ENCODE data around the gene H2AZ2.

Gene H2AZ2

DNA sequence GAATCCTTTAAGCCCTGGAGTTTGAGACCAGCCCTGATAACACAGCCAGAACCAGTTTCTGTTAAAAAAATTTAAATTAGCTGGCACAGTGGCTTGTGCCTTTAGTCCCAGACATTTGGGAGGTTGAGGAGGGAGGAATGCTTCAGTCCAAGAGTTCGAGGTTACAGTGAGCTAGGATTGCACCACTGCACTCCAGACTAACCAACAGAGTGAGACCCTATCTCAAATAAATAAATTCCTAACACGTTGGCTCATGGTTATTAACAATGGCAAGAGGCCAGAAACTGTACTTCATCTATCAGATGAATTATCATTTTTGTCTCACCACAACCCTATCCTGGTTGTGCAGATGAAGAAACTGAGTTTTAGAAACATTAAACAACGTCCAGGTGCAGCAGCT, 53.6 kb downstream of the H2AZ2 start:
- Histone ChIP-seq H3K79me2 (ENCODE audit: control insufficient read depth, insufficient read depth, low read length) (peaks cover 26% of the 10 kb centered on the region), H3K18ac (ENCODE audit: low read length) (no peak overlapping the region), H4K8ac (ENCODE audit: low read depth, low read length) (no peak overlapping the region), H3K9ac (ENCODE audit: low read length) (no peak overlapping the region), H3K27me3 (ENCODE audit: insufficient read depth, low read length, poor library complexity) (no peaks in the 10 kb centered on the region), H3K79me1 (ENCODE audit: low read length) (no peaks in the 10 kb centered on the region), H4K5ac (ENCODE audit: low read length) (no peak overlapping the region), H2BK120ac (ENCODE audit: low read depth, low read length) (no peak overlapping the region), H3K56ac (ENCODE audit: low read length) (no peak overlapping the region), H3K4me3 (ENCODE audit: low read length) (no peak overlapping the region), H3K4me1 (ENCODE audit: control insufficient read depth, low read depth, low read length) (peaks cover 3% of the 10 kb centered on the region), H2BK15ac (replicated peaks; ENCODE audit: low read depth) (no peak overlapping the region), H3K36me3 (ENCODE audit: control insufficient read depth, insufficient read depth, low read length) (peaks cover 4% of the 10 kb centered on the region), H3K23ac (ENCODE audit: low read length) (no peak overlapping the region), H3K4me2 (ENCODE audit: low read length) (no peak overlapping the region), H2AK5ac (ENCODE audit: low read length) (no peak overlapping the region), H2BK5ac (ENCODE audit: low read length) (no peak overlapping the region), H3K27ac (ENCODE audit: low read depth, low read length) (no peak overlapping the region), H3K4ac (ENCODE audit: low read depth, low read length) (no peak overlapping the region)
- DNase-seq: no peak
- WGBS (ENCODE audit: extremely low coverage, insufficient coverage, low lambda C conversion rate): no CpG with 5 or more reads among the region's 3 CpGs

DNA sequence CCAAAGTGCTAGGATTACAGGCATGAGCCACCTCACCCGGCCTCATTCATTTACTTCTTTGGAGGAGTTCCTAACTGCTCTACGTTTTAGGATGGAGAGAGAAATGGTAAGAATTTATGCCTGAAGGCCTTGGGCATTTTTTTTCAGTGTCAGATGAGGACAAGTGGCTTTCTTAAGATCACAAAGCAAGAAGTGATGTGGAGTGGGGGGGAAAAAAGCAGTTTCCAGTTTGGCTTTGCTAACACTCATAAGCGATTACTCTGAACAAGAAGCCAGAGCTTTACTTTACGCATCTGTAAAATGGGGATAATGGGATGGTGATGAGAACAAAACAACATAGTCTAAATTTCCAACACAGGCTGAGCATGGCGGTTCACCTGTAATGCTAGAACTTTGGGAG, 54.0 kb downstream of the H2AZ2 start:
- no peak overlapping the region for H3K18ac ChIP-seq (ENCODE audit: low read length)
- peaks cover 4% of the 10 kb centered on the region for H3K36me3 ChIP-seq (ENCODE audit: control insufficient read depth, insufficient read depth, low read length)
- no peak overlapping the region for H3K4me3 ChIP-seq (ENCODE audit: low read length)
- no peak overlapping the region for H3K4ac ChIP-seq (ENCODE audit: low read depth, low read length)
- H2BK120ac ChIP-seq (ENCODE audit: low read depth, low read length): no peak overlapping the region
- no peak overlapping the region for H2BK5ac ChIP-seq (ENCODE audit: low read length)
- H3K27me3 ChIP-seq (ENCODE audit: insufficient read depth, low read length, poor library complexity): no peaks in the 10 kb centered on the region
- H4K5ac ChIP-seq (ENCODE audit: low read length): no peak overlapping the region
- H3K79me2 ChIP-seq (ENCODE audit: control insufficient read depth, insufficient read depth, low read length): peaks cover 23% of the 10 kb centered on the region
- DNase-seq: peak; percentile 36
- no peak overlapping the region for H3K56ac ChIP-seq (ENCODE audit: low read length)
- peaks cover 3% of the 10 kb centered on the region for H3K4me1 ChIP-seq (ENCODE audit: control insufficient read depth, low read depth, low read length)
- no CpG with 5 or more reads among the region's 5 CpGs for WGBS (ENCODE audit: extremely low coverage, insufficient coverage, low lambda C conversion rate)
- no peak overlapping the region for H2BK15ac ChIP-seq (replicated peaks; ENCODE audit: low read depth)
- no peaks in the 10 kb centered on the region for H3K79me1 ChIP-seq (ENCODE audit: low read length)
- no peak overlapping the region for H4K8ac ChIP-seq (ENCODE audit: low read depth, low read length)
- H2AK5ac ChIP-seq (ENCODE audit: low read length): no peak overlapping the region
- H3K9ac ChIP-seq (ENCODE audit: low read length): no peak overlapping the region
- no peak overlapping the region for H3K23ac ChIP-seq (ENCODE audit: low read length)
- H3K27ac ChIP-seq (ENCODE audit: low read depth, low read length): no peak overlapping the region
- no peak overlapping the region for H3K4me2 ChIP-seq (ENCODE audit: low read length)

GRCh38 chr7:44791278-44792219, 56.3 kb downstream of the H2AZ2 start:
- H3K27ac ChIP-seq (ENCODE audit: low read depth, low read length): no peak overlapping the region

GRCh38 chr7:44789990-44790389, 57.9 kb downstream of the H2AZ2 start:
- Histone ChIP-seq H4K8ac (ENCODE audit: low read depth, low read length) (no peak overlapping the region), H2AK5ac (ENCODE audit: low read length) (no peak overlapping the region), H2BK5ac (ENCODE audit: low read length) (no peak overlapping the region), H3K27me3 (ENCODE audit: insufficient read depth, low read length, poor library complexity) (no peaks in the 10 kb centered on the region), H2BK15ac (replicated peaks; ENCODE audit: low read depth) (no peak overlapping the region), H3K56ac (ENCODE audit: low read length) (no peak overlapping the region), H3K23ac (ENCODE audit: low read length) (no peak overlapping the region), H3K27ac (ENCODE audit: low read depth, low read length) (no peak overlapping the region), H4K5ac (ENCODE audit: low read length) (no peak overlapping the region), H2BK120ac (ENCODE audit: low read depth, low read length) (no peak overlapping the region), H3K4me3 (ENCODE audit: low read length) (no peak overlapping the region), H3K79me1 (ENCODE audit: low read length) (no peaks in the 10 kb centered on the region), H3K4me2 (ENCODE audit: low read length) (no peak overlapping the region), H3K36me3 (ENCODE audit: control insufficient read depth, insufficient read depth, low read length) (no peaks in the 10 kb centered on the region), H3K79me2 (ENCODE audit: control insufficient read depth, insufficient read depth, low read length) (no peaks in the 10 kb centered on the region), H3K4ac (ENCODE audit: low read depth, low read length) (no peak overlapping the region), H3K9ac (ENCODE audit: low read length) (no peak overlapping the region), H3K4me1 (ENCODE audit: control insufficient read depth, low read depth, low read length) (no peaks in the 10 kb centered on the region), H3K18ac (ENCODE audit: low read length) (no peak overlapping the region)
- no peak for DNase-seq
- no CpG with 5 or more reads among the region's 5 CpGs for WGBS (ENCODE audit: extremely low coverage, insufficient coverage, low lambda C conversion rate)

More at GRCh38 chr7:44791278-44792219, 56.3 kb downstream of the H2AZ2 start:
- no peaks in the 10 kb centered on the region for H3K36me3 ChIP-seq (ENCODE audit: control insufficient read depth, insufficient read depth, low read length)
- no peak overlapping the region for H3K9ac ChIP-seq (ENCODE audit: low read length)
- H4K5ac ChIP-seq (ENCODE audit: low read length): no peak overlapping the region
- H4K8ac ChIP-seq (ENCODE audit: low read depth, low read length): no peak overlapping the region
- no peak overlapping the region for H3K4me3 ChIP-seq (ENCODE audit: low read length)
- H3K4me2 ChIP-seq (ENCODE audit: low read length): no peak overlapping the region
- H3K27me3 ChIP-seq (ENCODE audit: insufficient read depth, low read length, poor library complexity): no peaks in the 10 kb centered on the region
- no peak overlapping the region for H3K56ac ChIP-seq (ENCODE audit: low read length)
- H3K18ac ChIP-seq (ENCODE audit: low read length): no peak overlapping the region
- no CpG with 5 or more reads among the region's 8 CpGs for WGBS (ENCODE audit: extremely low coverage, insufficient coverage, low lambda C conversion rate)
- no peak overlapping the region for H2AK5ac ChIP-seq (ENCODE audit: low read length)
- H3K4ac ChIP-seq (ENCODE audit: low read depth, low read length): no peak overlapping the region
- DNase-seq: no peak
- no peak overlapping the region for H2BK120ac ChIP-seq (ENCODE audit: low read depth, low read length)
- H2BK15ac ChIP-seq (replicated peaks; ENCODE audit: low read depth): no peak overlapping the region
- H3K23ac ChIP-seq (ENCODE audit: low read length): no peak overlapping the region
- H3K79me2 ChIP-seq (ENCODE audit: control insufficient read depth, insufficient read depth, low read length): no peaks in the 10 kb centered on the region
- no peak overlapping the region for H2BK5ac ChIP-seq (ENCODE audit: low read length)
- H3K4me1 ChIP-seq (ENCODE audit: control insufficient read depth, low read depth, low read length): no peaks in the 10 kb centered on the region
- H3K79me1 ChIP-seq (ENCODE audit: low read length): no peaks in the 10 kb centered on the region

DNA sequence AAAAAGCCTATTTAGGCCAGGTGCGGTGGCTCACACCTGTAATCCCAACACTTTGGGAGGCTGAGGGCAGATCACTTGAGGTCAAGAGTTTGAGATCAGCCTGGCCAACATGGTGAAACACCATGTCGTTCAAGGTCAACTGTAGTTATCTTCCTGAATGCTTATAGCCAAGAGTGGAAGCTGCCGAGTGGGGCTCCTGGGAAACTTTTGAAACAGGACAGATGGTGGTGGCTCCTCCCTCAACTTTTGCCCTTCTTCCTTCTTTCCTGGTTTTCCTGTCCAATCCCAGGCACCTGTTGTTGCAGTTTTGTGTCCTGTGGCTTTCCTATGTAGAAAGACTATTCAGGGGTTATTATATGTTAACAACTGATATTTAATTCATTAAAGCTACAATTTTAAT, 60.1 kb downstream of the H2AZ2 start:
- H2BK120ac ChIP-seq (ENCODE audit: low read depth, low read length): no peak overlapping the region
- no peak overlapping the region for H4K8ac ChIP-seq (ENCODE audit: low read depth, low read length)
- H2AK5ac ChIP-seq (ENCODE audit: low read length): no peak overlapping the region
- no peak overlapping the region for H3K4me3 ChIP-seq (ENCODE audit: low read length)
- no peak overlapping the region for H2BK5ac ChIP-seq (ENCODE audit: low read length)
- H3K4ac ChIP-seq (ENCODE audit: low read depth, low read length): no peak overlapping the region
- DNase-seq: no peak
- H3K79me2 ChIP-seq (ENCODE audit: control insufficient read depth, insufficient read depth, low read length): no peaks in the 10 kb centered on the region
- no peaks in the 10 kb centered on the region for H3K79me1 ChIP-seq (ENCODE audit: low read length)
- no peaks in the 10 kb centered on the region for H3K27me3 ChIP-seq (ENCODE audit: insufficient read depth, low read length, poor library complexity)
- no peak overlapping the region for H3K18ac ChIP-seq (ENCODE audit: low read length)
- H2BK15ac ChIP-seq (replicated peaks; ENCODE audit: low read depth): no peak overlapping the region
- no peak overlapping the region for H3K56ac ChIP-seq (ENCODE audit: low read length)
- no peak overlapping the region for H3K23ac ChIP-seq (ENCODE audit: low read length)
- no peak overlapping the region for H4K5ac ChIP-seq (ENCODE audit: low read length)
- no peaks in the 10 kb centered on the region for H3K4me1 ChIP-seq (ENCODE audit: control insufficient read depth, low read depth, low read length)
- WGBS (ENCODE audit: extremely low coverage, insufficient coverage, low lambda C conversion rate): no CpG with 5 or more reads among the region's 3 CpGs
- no peak overlapping the region for H3K27ac ChIP-seq (ENCODE audit: low read depth, low read length)
- H3K9ac ChIP-seq (ENCODE audit: low read length): no peak overlapping the region
- no peaks in the 10 kb centered on the region for H3K36me3 ChIP-seq (ENCODE audit: control insufficient read depth, insufficient read depth, low read length)
- no peak overlapping the region for H3K4me2 ChIP-seq (ENCODE audit: low read length)
